ENCODE measurements around the gene EVI5.
"Not testable (repeated sequence)": the region's sequence is repeated elsewhere in the genome, so short reads cannot be mapped to it uniquely, and the experiment has no call there.

Gene EVI5

DNA sequence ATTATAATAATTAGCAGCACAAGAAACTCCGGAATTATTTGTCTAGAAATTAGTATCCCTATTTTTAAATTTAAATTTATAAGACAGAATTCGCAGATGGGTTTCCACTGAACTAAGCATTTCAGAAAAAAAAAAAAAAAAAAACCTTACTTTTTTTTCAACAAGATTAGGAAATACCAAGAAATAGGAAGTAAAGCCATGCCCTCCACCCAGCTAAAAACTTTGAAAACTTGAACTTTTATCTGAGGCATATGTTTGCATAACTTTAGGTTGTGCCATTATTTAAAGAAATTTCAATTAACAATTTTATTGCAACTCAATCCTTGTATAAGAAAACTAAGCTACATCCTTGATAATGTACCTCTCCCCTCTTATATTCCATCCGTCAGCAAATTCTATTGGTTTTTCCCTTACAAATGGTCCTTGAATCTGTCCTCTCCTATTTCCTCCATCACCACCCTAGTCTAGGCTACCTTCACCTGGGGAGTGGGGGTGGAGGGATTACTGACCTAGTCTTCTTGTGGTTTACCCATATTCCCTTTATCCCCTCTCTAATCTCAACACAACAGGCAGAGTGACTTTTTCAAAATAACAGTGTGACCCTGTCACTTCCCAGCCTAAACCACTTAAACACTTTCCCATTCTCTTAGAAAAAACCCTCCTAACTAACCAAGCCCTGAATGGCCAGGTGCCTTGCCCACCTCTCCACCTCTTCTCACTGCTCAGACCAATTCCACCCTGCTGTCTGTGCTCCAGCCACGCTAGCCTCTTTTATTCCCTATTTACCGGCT, 1.4 kb upstream of the EVI5 start:
- in situ Hi-C loops (cut with MboI; ENCODE audit: low sequenced_read_pairs, unreplicated experiment) = no loop called here
- TF ChIP-seq, protein P1, sequence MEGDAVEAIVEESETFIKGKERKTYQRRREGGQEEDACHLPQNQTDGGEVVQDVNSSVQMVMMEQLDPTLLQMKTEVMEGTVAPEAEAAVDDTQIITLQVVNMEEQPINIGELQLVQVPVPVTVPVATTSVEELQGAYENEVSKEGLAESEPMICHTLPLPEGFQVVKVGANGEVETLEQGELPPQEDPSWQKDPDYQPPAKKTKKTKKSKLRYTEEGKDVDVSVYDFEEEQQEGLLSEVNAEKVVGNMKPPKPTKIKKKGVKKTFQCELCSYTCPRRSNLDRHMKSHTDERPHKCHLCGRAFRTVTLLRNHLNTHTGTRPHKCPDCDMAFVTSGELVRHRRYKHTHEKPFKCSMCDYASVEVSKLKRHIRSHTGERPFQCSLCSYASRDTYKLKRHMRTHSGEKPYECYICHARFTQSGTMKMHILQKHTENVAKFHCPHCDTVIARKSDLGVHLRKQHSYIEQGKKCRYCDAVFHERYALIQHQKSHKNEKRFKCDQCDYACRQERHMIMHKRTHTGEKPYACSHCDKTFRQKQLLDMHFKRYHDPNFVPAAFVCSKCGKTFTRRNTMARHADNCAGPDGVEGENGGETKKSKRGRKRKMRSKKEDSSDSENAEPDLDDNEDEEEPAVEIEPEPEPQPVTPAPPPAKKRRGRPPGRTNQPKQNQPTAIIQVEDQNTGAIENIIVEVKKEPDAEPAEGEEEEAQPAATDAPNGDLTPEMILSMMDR (IDR thresholded peaks at IDR 0.05; ENCODE audit: borderline replicate concordance, control extremely low read depth, extremely low read depth, insufficient read depth, missing control alignments) = no peak
- no peak for DNase-seq (ENCODE audit: low spot score)

DNA sequence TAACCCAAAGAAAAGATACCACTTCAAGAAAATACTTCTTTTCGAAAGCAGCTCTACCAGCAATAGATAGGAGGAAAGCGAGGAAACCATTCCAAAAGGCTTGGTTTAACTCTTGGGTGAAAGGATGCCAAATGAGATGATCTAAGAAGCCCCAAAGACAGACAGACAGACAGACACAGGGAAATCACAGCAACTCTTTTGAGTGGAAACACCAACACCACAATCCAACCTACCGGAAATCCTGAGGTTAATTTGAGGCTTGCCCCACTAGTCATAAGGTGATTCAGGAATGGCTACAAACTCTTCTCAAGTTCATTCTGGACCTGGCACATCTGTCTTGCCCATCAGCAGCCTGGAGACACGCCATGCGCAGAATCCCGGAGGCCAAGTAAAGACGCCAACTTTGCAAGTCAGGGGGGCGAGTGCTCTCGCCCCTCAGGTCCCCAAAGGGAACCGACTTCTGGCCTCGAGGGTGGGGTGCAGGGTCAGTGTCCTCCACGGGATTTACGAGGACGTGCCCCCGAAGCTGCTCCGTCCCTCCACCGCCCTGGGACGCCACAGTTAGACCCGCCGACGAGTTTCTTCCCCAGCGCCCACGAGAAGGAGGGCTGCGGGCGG, 778 bp downstream of the EVI5 start:
- TF ChIP-seq, protein P1 (IDR thresholded peaks at IDR 0.05; ENCODE audit: borderline replicate concordance, control extremely low read depth, extremely low read depth, insufficient read depth, missing control alignments) = no peak
- DNase-seq (ENCODE audit: low spot score) = peak; percentile 51
- in situ Hi-C loops (cut with MboI; ENCODE audit: low sequenced_read_pairs, unreplicated experiment) = no loop called here

DNA sequence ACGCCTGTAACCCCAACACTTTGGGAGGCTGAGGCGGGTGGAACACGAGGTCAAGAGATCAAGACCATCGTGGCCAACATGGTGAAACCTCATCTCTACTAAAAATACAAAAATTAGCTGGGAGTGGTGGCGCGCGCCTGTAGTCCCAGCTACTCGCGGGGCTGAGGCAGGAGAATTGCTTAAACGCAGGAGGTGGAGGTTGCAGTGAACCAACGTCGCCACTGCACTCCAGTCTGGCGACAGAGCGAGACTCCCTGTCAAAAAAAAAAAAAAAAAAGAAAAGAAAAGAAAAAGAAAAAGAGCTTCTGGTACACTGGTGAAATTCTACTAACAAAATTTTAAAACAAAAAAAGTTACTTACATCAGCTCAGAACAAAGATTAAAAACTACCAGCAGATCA, 1.4 kb downstream of the EVI5 start:
- DNase-seq (ENCODE audit: low spot score); in situ Hi-C loops (cut with MboI; ENCODE audit: low sequenced_read_pairs, unreplicated experiment): not testable (repeated sequence)

DNA sequence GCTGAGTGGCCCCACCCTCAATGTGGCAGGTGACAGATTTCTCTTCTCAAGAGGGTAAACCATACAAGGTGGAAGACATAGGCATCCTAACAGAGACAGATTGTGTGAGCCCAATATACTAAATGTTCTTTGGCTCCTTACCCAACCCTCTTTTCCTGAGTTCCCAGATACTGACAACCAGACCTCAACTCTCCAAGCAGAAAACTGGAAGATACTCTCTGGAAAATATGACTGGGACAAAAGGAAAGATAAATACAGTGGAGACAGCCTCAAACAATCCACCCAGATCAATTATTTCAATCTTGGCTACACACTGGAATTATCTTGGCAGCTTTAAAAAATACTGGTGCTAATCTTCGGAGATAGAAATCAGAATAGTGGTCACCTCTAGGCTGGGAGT, 6.5 kb downstream of the EVI5 start:
- no peak for DNase-seq (ENCODE audit: low spot score)
- in situ Hi-C loops (cut with MboI; ENCODE audit: low sequenced_read_pairs, unreplicated experiment) = no loop called here
- TF ChIP-seq, protein P1 (IDR thresholded peaks at IDR 0.05; ENCODE audit: borderline replicate concordance, control extremely low read depth, extremely low read depth, insufficient read depth, missing control alignments) = no peak

DNA sequence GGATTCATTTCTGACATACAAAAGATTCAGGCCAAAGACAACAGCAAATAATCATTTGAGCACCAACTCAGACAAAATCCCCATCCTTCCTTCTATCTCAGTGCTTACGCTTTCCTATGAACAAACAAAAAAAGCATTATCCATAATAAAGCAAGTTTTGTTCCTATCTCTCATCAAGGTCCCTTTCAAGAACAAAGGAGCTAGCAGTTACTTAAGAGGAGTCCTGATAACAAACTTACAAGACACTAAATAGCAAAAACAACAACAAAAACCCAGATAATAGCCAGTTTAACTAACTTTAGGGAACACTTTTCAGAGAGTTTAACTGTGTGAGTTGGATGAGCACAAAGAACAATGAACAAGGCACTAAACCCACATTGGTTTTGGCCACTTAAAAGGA, 10.5 kb downstream of the EVI5 start:
- in situ Hi-C loops (cut with MboI; ENCODE audit: low sequenced_read_pairs, unreplicated experiment) = no loop called here
- TF ChIP-seq, protein P1 (IDR thresholded peaks at IDR 0.05; ENCODE audit: borderline replicate concordance, control extremely low read depth, extremely low read depth, insufficient read depth, missing control alignments) = no peak
- no peak for DNase-seq (ENCODE audit: low spot score)

DNA sequence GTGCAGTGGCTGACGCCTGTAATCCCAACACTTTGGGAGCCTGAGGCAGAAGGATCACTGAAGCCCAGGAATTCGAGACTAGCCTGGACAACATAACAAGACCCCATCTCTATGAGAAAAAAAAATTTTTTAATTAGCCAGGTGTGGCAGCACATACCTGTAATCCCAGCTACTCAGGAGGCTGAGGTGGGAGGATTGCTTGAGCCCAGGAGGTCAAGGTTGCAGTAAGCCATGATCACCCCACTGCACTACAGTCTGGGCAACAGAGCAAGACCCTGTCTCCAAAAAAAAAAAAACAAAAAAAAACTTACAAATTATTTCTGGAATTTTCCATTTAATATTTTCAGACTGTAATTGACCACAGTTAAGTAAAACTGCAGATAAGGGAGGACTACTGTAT, 11.2 kb downstream of the EVI5 start:
- DNase-seq (ENCODE audit: low spot score); in situ Hi-C loops (cut with MboI; ENCODE audit: low sequenced_read_pairs, unreplicated experiment): not testable (repeated sequence)

DNA sequence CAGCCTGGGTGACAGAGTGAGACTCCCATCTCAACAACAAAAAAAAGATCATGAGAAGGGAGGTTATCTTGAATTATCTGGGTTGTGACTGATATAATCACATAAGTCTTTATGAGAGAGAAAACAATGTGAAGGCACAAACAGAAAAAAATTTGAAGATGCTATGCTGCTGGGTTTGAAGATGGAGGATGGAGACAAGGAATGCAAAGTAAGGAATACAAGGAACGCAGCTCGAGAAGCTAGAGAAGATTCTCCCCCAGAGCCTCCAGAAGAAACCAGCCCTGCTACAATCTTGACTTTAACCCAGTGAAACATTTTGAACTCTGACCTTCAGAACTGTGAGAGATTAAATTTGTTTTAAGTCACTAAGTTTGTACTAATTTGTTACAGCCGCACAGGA, 15.1 kb downstream of the EVI5 start:
- in situ Hi-C loops (cut with MboI; ENCODE audit: low sequenced_read_pairs, unreplicated experiment) = no loop called here
- DNase-seq (ENCODE audit: low spot score) = no peak
- TF ChIP-seq, protein P1 (IDR thresholded peaks at IDR 0.05; ENCODE audit: borderline replicate concordance, control extremely low read depth, extremely low read depth, insufficient read depth, missing control alignments) = no peak

Measured in GM13976 (cell line).